COR-L47 (cell line): ENCODE data around the gene LRRC3.
"Not testable (repeated sequence)": the region's sequence is repeated elsewhere in the genome, so short reads cannot be mapped to it uniquely, and the experiment has no call there.

Experiments
- DNase-seq: peaks from one replicate; lab custom pipeline; 2025; lab: John Stamatoyannopoulos, UW

Gene LRRC3

GRCh38 chr21:44454747-44455523 is at the start of gene LRRC3:
Gene LRRC3 (plus strand): TSS chr21:44455510. CDS start chr21:44456645, 1,135 bp downstream.
- DNase-seq, result peak; percentile 83

- no peak for DNase-seq
Observed at GRCh38 chr21:44405948-44406872, 49.1 kb upstream of the LRRC3 start.

- no peak for DNase-seq
Observed at GRCh38 chr21:44406953-44407352, 48.4 kb upstream of the LRRC3 start.

GRCh38 chr21:44407493-44407892 is 47.8 kb upstream of the LRRC3 start:
- no peak for DNase-seq

- no peak for DNase-seq
Observed at GRCh38 chr21:44408226-44408625, 47.1 kb upstream of the LRRC3 start.

- no peak for DNase-seq
Observed at GRCh38 chr21:44413566-44414290, 41.6 kb upstream of the LRRC3 start.

- no peak for DNase-seq
Observed at GRCh38 chr21:44414291-44415072, 40.8 kb upstream of the LRRC3 start.

GRCh38 chr21:44415073-44416025 is 40.0 kb upstream of the LRRC3 start:
- DNase-seq, result no peak

- DNase-seq, result no peak
Observed at GRCh38 chr21:44416193-44416592, 39.1 kb upstream of the LRRC3 start.

GRCh38 chr21:44417621-44418107 is 37.6 kb upstream of the LRRC3 start:
- not testable (repeated sequence) for DNase-seq

GRCh38 chr21:44418108-44418875 is 37.0 kb upstream of the LRRC3 start:
- no peak for DNase-seq

- DNase-seq, result no peak
Observed at GRCh38 chr21:44418876-44419230, 36.5 kb upstream of the LRRC3 start.

GRCh38 chr21:44419679-44420078 is 35.6 kb upstream of the LRRC3 start:
- DNase-seq, result no peak

GRCh38 chr21:44420416-44421205 is 34.7 kb upstream of the LRRC3 start:
- DNase-seq, result no peak

- no peak for DNase-seq
Observed at GRCh38 chr21:44421901-44422840, 33.1 kb upstream of the LRRC3 start.

GRCh38 chr21:44423312-44423821 is 31.9 kb upstream of the LRRC3 start:
- DNase-seq, result no peak

GRCh38 chr21:44423941-44424607 is 31.2 kb upstream of the LRRC3 start:
- no peak for DNase-seq
